ENCODE results near the gene UBASH3A. TPM values are rescaled to one million over a fixed set of nuclear protein-coding genes. Genes with fewer than 3 reads are reported as not detected.

Gene UBASH3A
- polyA plus RNA-seq, 1 of the 3 experiments (the other 2 are of a cell fraction): not detected

GRCh38 chr21:42375966-42376337 is 27.8 kb upstream of the UBASH3A start:
- H3K9ac ChIP-seq: no peak overlapping the region
- H3K36me3 ChIP-seq (replicated peaks in 1 of 2; ENCODE audit: control insufficient read depth in 1 of 2, insufficient read depth in 2 of 2, low read length in 1 of 2): no peaks in the 10 kb centered on the region
- H3K9me2 ChIP-seq: no peaks in the 10 kb centered on the region
- DNase-seq: no peak
- H4K20me1 ChIP-seq (ENCODE audit: insufficient read depth): no peaks in the 10 kb centered on the region
- no peaks in the 10 kb centered on the region for H3K79me2 ChIP-seq (ENCODE audit: insufficient read depth)
- no peaks in the 10 kb centered on the region for H3K9me3 ChIP-seq
- no peak overlapping the region for H2AFZ ChIP-seq (ENCODE audit: low read depth)
- no peaks in the 10 kb centered on the region for H3K4me1 ChIP-seq (ENCODE audit: control insufficient read depth in 1 of 2, insufficient read depth in 2 of 2, low read depth in 1 of 2, low read length in 1 of 2)
- CTCF ChIA-PET: no interaction called here
- no peak overlapping the region for H3K27ac ChIP-seq (ENCODE audit: low read depth in 2 of 2, low read length in 1 of 2)
- POLR2A ChIA-PET: no interaction called here
- TF ChIP-seq FOXM1 (IDR thresholded peaks at IDR 0.05; ENCODE audit: low read depth): no peak
- no peak for TF ChIP-seq RAD21 (IDR thresholded peaks at IDR 0.05; ENCODE audit: low read length)
- no peak for TF ChIP-seq MXI1 (IDR thresholded peaks at IDR 0.05; ENCODE audit: low read depth, low read length)
- TF ChIP-seq PBX3 (IDR thresholded peaks at IDR 0.05): no peak
- TF ChIP-seq TCF12 (IDR thresholded peaks at IDR 0.05): no peak
- WGBS (ENCODE audit: low lambda C conversion rate): 0% methylated on average over 1 of the region's 3 CpGs
- H3K27me3 ChIP-seq (ENCODE audit: insufficient read depth): no peaks in the 10 kb centered on the region
- no peak overlapping the region for H3K4me2 ChIP-seq
- H3F3A ChIP-seq (replicated peaks; ENCODE audit: insufficient read depth): no peaks in the 10 kb centered on the region
- no peak overlapping the region for H3K4me3 ChIP-seq (ENCODE audit: low read depth in 2 of 2, low read length in 1 of 2)

- H3K4me2 ChIP-seq: no peak overlapping the region
- no peak for DNase-seq
Observed at GRCh38 chr21:42376338-42376982, 27.2 kb upstream of the UBASH3A start.

More at GRCh38 chr21:42376338-42376982, 27.2 kb upstream of the UBASH3A start:
- no peaks in the 10 kb centered on the region for H3K27me3 ChIP-seq (ENCODE audit: insufficient read depth)
- no peaks in the 10 kb centered on the region for H3K9me3 ChIP-seq
- H3K9me2 ChIP-seq: no peaks in the 10 kb centered on the region
- H3F3A ChIP-seq (replicated peaks; ENCODE audit: insufficient read depth): no peaks in the 10 kb centered on the region
- no peak overlapping the region for H3K27ac ChIP-seq (ENCODE audit: low read depth in 2 of 2, low read length in 1 of 2)
- 54% methylated on average over 29 of the region's 32 CpGs for WGBS (ENCODE audit: low lambda C conversion rate)
- TF ChIP-seq NFIC (IDR thresholded peaks at IDR 0.05; ENCODE audit: borderline replicate concordance) (no peak), USF1 (IDR thresholded peaks at IDR 0.05; ENCODE audit: borderline replicate concordance, low read depth) (no peak), FOXM1 (IDR thresholded peaks at IDR 0.05; ENCODE audit: low read depth) (no peak), REST (IDR thresholded peaks at IDR 0.05; ENCODE audit: low read depth, low read length) (no peak), IRF3 (IDR thresholded peaks at IDR 0.05; ENCODE audit: low read depth, low read length) (no peak), TCF12 (IDR thresholded peaks at IDR 0.05) (no peak), JUND (IDR thresholded peaks at IDR 0.05) (no peak), ELF1 (IDR thresholded peaks at IDR 0.05) (no peak), GABPA (IDR thresholded peaks at IDR 0.05; ENCODE audit: low read depth) (no peak), MAX (IDR thresholded peaks at IDR 0.05; ENCODE audit: low read depth) (no peak), ZBTB33 (IDR thresholded peaks at IDR 0.05; ENCODE audit: borderline replicate concordance, low read depth) (no peak), GATA2 (CRISPR knock-in tag; IDR thresholded peaks at IDR 0.05) (no peak), FOXJ3 (CRISPR knock-in tag; IDR thresholded peaks at IDR 0.05) (no peak)
- no peaks in the 10 kb centered on the region for H3K4me1 ChIP-seq (ENCODE audit: control insufficient read depth in 1 of 2, insufficient read depth in 2 of 2, low read depth in 1 of 2, low read length in 1 of 2)
- ChIA-PET CTCF (no interaction called here), POLR2A (no interaction called here)
- no peaks in the 10 kb centered on the region for H3K36me3 ChIP-seq (replicated peaks in 1 of 2; ENCODE audit: control insufficient read depth in 1 of 2, insufficient read depth in 2 of 2, low read length in 1 of 2)
- H3K9ac ChIP-seq: no peak overlapping the region
- H3K4me3 ChIP-seq (ENCODE audit: low read depth in 2 of 2, low read length in 1 of 2): no peak overlapping the region
- no peaks in the 10 kb centered on the region for H3K79me2 ChIP-seq (ENCODE audit: insufficient read depth)
- no peak overlapping the region for H2AFZ ChIP-seq (ENCODE audit: low read depth)
- H4K20me1 ChIP-seq (ENCODE audit: insufficient read depth): no peaks in the 10 kb centered on the region
